ENCODE data around the gene MICOS13. TPM values are rescaled to one million over a fixed set of nuclear protein-coding genes. Genes with fewer than 3 reads are reported as not detected.
A peak's percentile ranks its signal among the peaks of the same experiment; 100 is the strongest.

Gene MICOS13
- total RNA-seq, 2 experiments from 2014 or later, result 50.9 to 55.3 TPM

- Mint-ChIP-seq H3K36me3 (no peaks in the 10 kb centered on the region), H3K4me1 (ENCODE audit: low read depth) (peaks cover 20% of the 10 kb centered on the region), H3K27ac (no peak overlapping the region), H3K9me3 (no peaks in the 10 kb centered on the region), H3K27me3 (no peaks in the 10 kb centered on the region), H3K4me3 (peak overlapping the region; percentile 30)
- CTCF ChIA-PET, result interaction anchor here (0.9 kb wide), 1 partner anchor 8 kb away, joined by 5 read pairs; the partner anchor contains the start of gene RPL36
- intact Hi-C loops (cut with micrococcal nuclease), result loop anchor here (10.0 kb wide), 1 partner anchor 273 kb away; no protein-coding TSS in a partner anchor
- DNase-seq, result no peak
- POLR2A ChIA-PET, result interaction anchor here (1.6 kb wide), 1 partner anchor 10 kb away, joined by 5 read pairs; no protein-coding TSS in a partner anchor
Observed at GRCh38 chr19:5682107-5682482, 1.8 kb upstream of the MICOS13 start.

DNA sequence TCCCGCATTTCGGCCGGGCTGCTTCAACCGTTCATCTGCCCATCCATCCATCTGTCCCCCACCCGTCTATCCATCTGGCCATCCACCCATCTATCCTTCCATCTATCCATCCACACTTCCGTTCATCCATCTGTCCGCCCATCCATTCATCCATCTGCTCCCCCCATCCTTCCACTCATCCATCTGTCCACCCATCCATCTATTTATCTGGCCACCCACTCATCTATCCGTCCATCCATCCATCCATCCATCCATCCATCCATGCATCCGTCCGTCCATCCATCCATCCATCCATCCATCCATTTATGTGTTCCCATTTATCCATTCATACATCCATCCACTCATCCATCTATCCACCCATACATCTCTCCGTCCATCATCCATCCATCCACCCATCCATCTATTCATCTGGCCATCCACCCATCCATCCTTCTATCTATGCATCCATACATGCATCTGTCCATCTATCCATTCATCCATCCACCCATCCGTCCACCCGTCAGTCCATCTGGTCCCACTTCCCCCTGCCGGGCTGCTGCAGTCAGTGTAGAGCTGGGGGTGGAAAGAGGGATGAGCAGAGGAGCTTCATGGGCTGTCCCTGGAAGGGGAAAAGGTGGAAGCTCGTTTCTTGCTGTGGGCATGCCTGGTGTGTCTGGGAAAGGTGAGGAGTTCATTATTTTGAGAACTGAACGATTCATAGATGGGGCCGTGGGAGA, 1.2 kb upstream of the MICOS13 start:
- Mint-ChIP-seq H3K9me3 (no peaks in the 10 kb centered on the region), H3K36me3 (no peaks in the 10 kb centered on the region), H3K4me3 (peak overlapping the region; percentile 30), H3K4me1 (ENCODE audit: low read depth) (peaks cover 19% of the 10 kb centered on the region), H3K27me3 (no peaks in the 10 kb centered on the region), H3K27ac (peak overlapping the region; percentile 9)
- no peak for DNase-seq
- intact Hi-C loops (cut with micrococcal nuclease), result loop anchor here (2.0 to 10.0 kb wide), 2 partner anchors 39 to 273 kb away; partner anchors contain the start of genes CATSPERD and LONP1
- ChIA-PET POLR2A (interaction anchor here (1.6 kb wide), 1 partner anchor 10 kb away, joined by 5 read pairs; no protein-coding TSS in a partner anchor), CTCF (interaction anchor here (0.9 kb wide), 1 partner anchor 8 kb away, joined by 5 read pairs; the partner anchor contains the start of gene RPL36)

- H3K27ac Mint-ChIP-seq, result peak overlapping the region; percentile 89
Observed at GRCh38 chr19:5680084-5680436, 256 bp downstream of the MICOS13 start.

DNA sequence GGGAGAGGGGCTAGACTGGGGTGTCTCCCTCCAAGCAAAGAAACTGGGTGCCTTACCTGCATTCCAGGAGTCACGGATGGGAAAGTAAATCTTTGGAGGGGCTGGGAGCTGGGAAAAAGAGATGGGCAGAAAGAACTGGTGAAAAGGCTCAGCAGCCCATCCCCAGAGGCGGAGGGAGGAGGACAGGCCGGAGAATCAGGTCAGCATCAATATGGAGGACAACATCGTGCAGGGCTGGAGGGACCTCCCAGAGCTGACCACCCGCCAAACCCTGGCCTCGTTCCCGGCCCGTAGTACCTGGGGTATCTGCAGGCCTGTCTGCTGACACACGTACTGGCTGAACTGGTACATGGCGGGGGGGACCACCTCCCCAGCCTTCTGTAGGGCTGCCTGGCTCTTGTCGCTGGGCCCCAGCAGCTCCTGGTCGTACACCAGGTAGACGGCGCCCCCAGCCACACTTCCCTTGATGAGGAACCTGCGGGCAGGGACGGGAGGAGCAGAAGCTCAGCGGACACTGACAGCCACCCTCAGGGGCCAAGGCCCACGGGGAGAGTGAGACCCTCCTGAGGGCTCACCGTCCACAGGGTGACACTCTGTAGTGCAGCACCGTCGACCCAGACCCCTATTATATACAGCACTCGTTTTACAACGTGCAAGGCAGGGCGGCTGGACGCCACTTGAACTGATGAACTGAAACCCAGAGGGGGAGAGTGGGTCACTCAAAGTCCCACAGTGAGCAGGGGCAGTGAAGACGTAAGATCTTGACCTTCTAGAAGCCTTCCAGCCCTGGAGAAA, 830 bp downstream of the MICOS13 start:
- Mint-ChIP-seq H3K4me3 (peak overlapping the region; percentile 96), H3K27ac (peak overlapping the region; percentile 89), H3K36me3 (no peaks in the 10 kb centered on the region), H3K4me1 (ENCODE audit: low read depth) (peaks cover 17% of the 10 kb centered on the region), H3K27me3 (no peaks in the 10 kb centered on the region), H3K9me3 (no peaks in the 10 kb centered on the region)
- DNase-seq, result no peak
- CTCF ChIA-PET, result interaction anchor here (0.7 to 1.4 kb wide), 2 partner anchors 8 to 10 kb away, joined by 5 to 6 read pairs; partner anchors contain the start of gene RPL36
- intact Hi-C loops (cut with micrococcal nuclease), result loop anchor here (1.0 to 10.0 kb wide), 7 partner anchors 11 to 694 kb away; partner anchors contain the start of genes CATSPERD, LONP1, RPL36 and SAFB
- POLR2A ChIA-PET, result interaction anchor here (0.5 to 1.3 kb wide), 5 partner anchors 8 to 1333 kb away, joined by 3 to 5 read pairs (median 3); partner anchors contain the start of genes SAFB and SAFB2

More at GRCh38 chr19:5680084-5680436, 256 bp downstream of the MICOS13 start:
- ChIA-PET POLR2A (interaction anchor here (0.5 to 1.3 kb wide), 4 partner anchors 8 to 1334 kb away, joined by 3 to 5 read pairs (median 3); partner anchors contain the start of genes SAFB and SAFB2), CTCF (interaction anchor here (1.4 kb wide), 1 partner anchor 10 kb away, joined by 6 read pairs; the partner anchor contains the start of gene RPL36)
- intact Hi-C loops (cut with micrococcal nuclease), result loop anchor here (1.0 to 10.0 kb wide), 7 partner anchors 10 to 693 kb away; partner anchors contain the start of genes CATSPERD, LONP1, RPL36 and SAFB
- H3K27me3 Mint-ChIP-seq, result no peaks in the 10 kb centered on the region
- no peaks in the 10 kb centered on the region for H3K36me3 Mint-ChIP-seq
- H3K4me3 Mint-ChIP-seq, result peak overlapping the region; percentile 96
- DNase-seq, result no peak
- H3K9me3 Mint-ChIP-seq, result no peaks in the 10 kb centered on the region
- H3K4me1 Mint-ChIP-seq (ENCODE audit: low read depth), result peaks cover 17% of the 10 kb centered on the region

DNA sequence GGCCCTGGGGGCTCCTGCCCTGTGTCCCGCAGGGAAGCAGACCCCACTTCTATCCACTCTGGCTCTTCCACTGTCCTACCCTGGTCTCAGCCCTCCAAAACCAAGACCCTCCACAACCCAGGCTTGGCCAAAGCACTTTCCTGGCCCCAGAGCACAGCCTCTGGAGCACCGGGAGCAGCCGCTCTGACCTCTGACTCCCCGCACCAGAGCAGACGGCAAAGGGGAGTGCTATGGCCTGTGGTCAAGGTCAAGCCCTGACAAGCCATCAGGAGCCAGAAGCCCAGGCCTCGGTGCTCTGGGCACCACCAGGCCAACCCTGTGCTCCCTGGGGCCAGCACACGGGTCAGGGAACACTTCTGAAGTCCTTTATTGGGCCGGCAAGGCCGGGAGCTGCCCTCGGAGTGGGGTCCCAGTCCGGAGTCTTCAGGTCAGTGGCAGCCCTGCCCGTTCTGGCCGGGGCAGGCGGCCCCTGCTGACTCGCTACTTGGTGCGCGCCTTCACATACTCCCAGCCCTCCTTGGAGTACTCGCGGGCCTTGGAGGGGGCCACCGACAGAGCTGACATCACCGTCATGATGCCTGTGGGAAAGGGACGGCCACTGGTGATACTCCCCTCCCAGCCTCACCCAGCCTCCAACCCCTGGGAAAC, 2.1 kb downstream of the MICOS13 start:
- H3K4me3 Mint-ChIP-seq, result no peak overlapping the region
- no peaks in the 10 kb centered on the region for H3K27me3 Mint-ChIP-seq
- ChIA-PET POLR2A (no interaction called here), CTCF (interaction anchor here (0.9 kb wide), 1 partner anchor 9 kb away, joined by 3 read pairs; no protein-coding TSS in a partner anchor)
- H3K4me1 Mint-ChIP-seq (ENCODE audit: low read depth), result peaks cover 17% of the 10 kb centered on the region
- no peaks in the 10 kb centered on the region for H3K9me3 Mint-ChIP-seq
- DNase-seq, result no peak
- peaks cover under 1% of the 10 kb centered on the region for H3K36me3 Mint-ChIP-seq
- no peak overlapping the region for H3K27ac Mint-ChIP-seq
- intact Hi-C loops (cut with micrococcal nuclease), result no loop called here

- no peaks in the 10 kb centered on the region for H3K9me3 Mint-ChIP-seq
- no peaks in the 10 kb centered on the region for H3K27me3 Mint-ChIP-seq
- ChIA-PET POLR2A (no interaction called here), CTCF (interaction anchor here (0.9 to 2.7 kb wide), 2 partner anchors 9 to 12 kb away, joined by 3 to 8 read pairs; partner anchors contain the start of gene RPL36)
- H3K27ac Mint-ChIP-seq, result no peak overlapping the region
- no peak overlapping the region for H3K4me3 Mint-ChIP-seq
- intact Hi-C loops (cut with micrococcal nuclease), result no loop called here
- peaks cover 5% of the 10 kb centered on the region for H3K36me3 Mint-ChIP-seq
- no peak for DNase-seq
- peaks cover 17% of the 10 kb centered on the region for H3K4me1 Mint-ChIP-seq (ENCODE audit: low read depth)
Observed at GRCh38 chr19:5677580-5677979, 2.7 kb downstream of the MICOS13 start.

GRCh38 chr19:5677136-5677535, 3.2 kb downstream of the MICOS13 start:
- ChIA-PET POLR2A (no interaction called here), CTCF (interaction anchor here (0.9 to 2.7 kb wide), 2 partner anchors 10 to 13 kb away, joined by 3 to 8 read pairs; partner anchors contain the start of gene RPL36)
- Mint-ChIP-seq H3K4me1 (ENCODE audit: low read depth) (peaks cover 16% of the 10 kb centered on the region), H3K9me3 (no peaks in the 10 kb centered on the region), H3K27ac (no peak overlapping the region), H3K27me3 (no peaks in the 10 kb centered on the region), H3K4me3 (no peak overlapping the region), H3K36me3 (peaks cover 5% of the 10 kb centered on the region)
- DNase-seq, result no peak
- intact Hi-C loops (cut with micrococcal nuclease), result no loop called here

DNA sequence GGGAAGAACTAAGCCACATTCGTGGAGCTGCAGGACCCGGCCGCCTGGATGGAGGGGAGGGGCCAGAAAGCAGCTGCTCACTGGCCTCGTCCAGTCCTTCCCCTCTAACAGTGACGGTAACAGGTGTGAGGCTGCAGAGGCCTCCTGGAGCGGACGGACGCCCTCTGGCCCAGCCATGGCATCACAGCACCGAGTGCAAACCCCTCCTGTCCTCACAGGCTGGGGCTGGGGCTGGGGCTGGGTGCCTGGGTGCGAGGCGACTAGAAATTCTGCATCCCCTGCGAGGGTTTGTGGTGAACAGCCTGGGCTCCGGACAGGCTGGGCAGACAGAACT, 3.6 kb downstream of the MICOS13 start:
- Mint-ChIP-seq H3K4me1 (ENCODE audit: low read depth) (peaks cover 12% of the 10 kb centered on the region), H3K36me3 (peaks cover 5% of the 10 kb centered on the region), H3K27me3 (no peaks in the 10 kb centered on the region), H3K27ac (no peak overlapping the region), H3K4me3 (no peak overlapping the region), H3K9me3 (no peaks in the 10 kb centered on the region)
- POLR2A ChIA-PET, result no interaction called here
- CTCF ChIA-PET, result interaction anchor here (0.6 to 2.7 kb wide), 3 partner anchors 11 to 287 kb away, joined by 3 to 8 read pairs (median 6); partner anchors contain the start of gene RPL36
- intact Hi-C loops (cut with micrococcal nuclease), result no loop called here
- no peak for DNase-seq

DNA sequence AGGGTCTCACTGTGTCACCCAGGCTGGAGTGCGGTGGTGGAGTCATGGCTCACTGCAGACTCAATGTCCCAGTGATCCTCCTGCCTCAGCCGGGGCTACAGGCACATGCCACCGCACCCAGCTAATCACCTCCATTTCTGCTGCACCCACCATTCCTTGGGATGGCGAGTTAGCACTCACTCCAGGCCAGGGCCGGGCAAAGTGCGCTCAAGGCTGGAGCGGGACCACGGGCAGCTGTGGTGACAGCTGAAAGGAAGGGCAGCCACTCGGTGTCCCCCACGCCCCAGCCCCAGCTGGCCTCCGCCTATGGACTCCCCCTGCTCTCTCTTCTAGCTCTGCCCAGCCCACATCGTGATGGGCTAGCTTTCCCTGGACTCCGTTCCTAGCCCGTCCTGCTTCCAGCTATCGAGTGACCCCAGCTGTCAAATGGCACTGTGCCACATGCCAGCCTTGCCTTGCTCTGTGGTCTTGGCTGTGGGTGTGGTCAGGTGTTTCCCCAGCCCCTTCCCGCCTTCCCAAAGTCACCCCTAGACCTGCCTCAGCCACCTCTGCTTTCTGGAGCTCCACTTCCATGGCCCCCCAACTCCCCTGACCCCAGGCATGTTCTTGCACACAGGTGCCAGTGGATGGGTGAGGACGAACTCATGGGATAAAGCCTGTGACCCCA, 4.1 kb downstream of the MICOS13 start:
- H3K9me3 Mint-ChIP-seq, result no peaks in the 10 kb centered on the region
- CTCF ChIA-PET, result interaction anchor here (0.6 to 2.7 kb wide), 3 partner anchors 11 to 286 kb away, joined by 3 to 8 read pairs (median 6); partner anchors contain the start of gene RPL36
- intact Hi-C loops (cut with micrococcal nuclease), result no loop called here
- peaks cover 5% of the 10 kb centered on the region for H3K36me3 Mint-ChIP-seq
- DNase-seq, result no peak
- H3K27ac Mint-ChIP-seq, result no peak overlapping the region
- H3K4me1 Mint-ChIP-seq (ENCODE audit: low read depth), result peaks cover 7% of the 10 kb centered on the region
- POLR2A ChIA-PET, result no interaction called here
- H3K4me3 Mint-ChIP-seq, result no peak overlapping the region
- H3K27me3 Mint-ChIP-seq, result no peaks in the 10 kb centered on the region

- Mint-ChIP-seq H3K9me3 (no peaks in the 10 kb centered on the region), H3K27ac (no peak overlapping the region), H3K36me3 (peaks cover 5% of the 10 kb centered on the region), H3K4me1 (ENCODE audit: low read depth) (peaks cover 7% of the 10 kb centered on the region), H3K27me3 (no peaks in the 10 kb centered on the region), H3K4me3 (no peak overlapping the region)
- ChIA-PET CTCF (interaction anchor here (1.7 kb wide), 1 partner anchor 13 kb away, joined by 6 read pairs; no protein-coding TSS in a partner anchor), POLR2A (no interaction called here)
- DNase-seq, result no peak
- intact Hi-C loops (cut with micrococcal nuclease), result no loop called here
Observed at GRCh38 chr19:5674714-5675113, 5.6 kb downstream of the MICOS13 start.

- no peaks in the 10 kb centered on the region for H3K9me3 Mint-ChIP-seq
- no peaks in the 10 kb centered on the region for H3K4me1 Mint-ChIP-seq (ENCODE audit: low read depth)
Observed at GRCh38 chr19:5673752-5674151, 6.6 kb downstream of the MICOS13 start.

More at GRCh38 chr19:5673752-5674151, 6.6 kb downstream of the MICOS13 start:
- H3K4me3 Mint-ChIP-seq, result no peak overlapping the region
- no peak overlapping the region for H3K27ac Mint-ChIP-seq
- intact Hi-C loops (cut with micrococcal nuclease), result no loop called here
- ChIA-PET POLR2A (no interaction called here), CTCF (no interaction called here)
- no peaks in the 10 kb centered on the region for H3K27me3 Mint-ChIP-seq
- no peak for DNase-seq
- peaks cover 11% of the 10 kb centered on the region for H3K36me3 Mint-ChIP-seq
